Upper lobe of left lung (tissue), 6 donors: ENCODE results near the gene MACROD1. TPM values are rescaled to one million over a fixed set of nuclear protein-coding genes. Genes with fewer than 3 reads are reported as not detected.

Source experiments
- ATAC-seq, 2 donors: fragments of 200-7000 bp; cut with Tn5 transposase; one replicate each; pipeline ENCODE4 v1.9.1; 2022; ENCODE audit warnings: mild to moderate bottlenecking in 2 of 2, moderate library complexity in 2 of 2; ENCODE audit not compliant: low FRiP score in 2 of 2
- DNase-seq, 2 donors: peaks; one replicate each; pipeline ENCODE4 v3.0.0-alpha.2; 2019 to 2020
- H3K27ac ChIP-seq, 4 donors: fragments of 200-600 bp; sonication (generic); one replicate each; pipeline ENCODE4 v1.5.1; 2016 to 2019
- H3K27me3 ChIP-seq, 4 donors: fragments of 200-600 bp; sonication (generic); one replicate each; pipeline ENCODE4 v1.5.1; 2017 to 2019
- H3K36me3 ChIP-seq, 4 donors: fragments of 200-600 bp; sonication (generic); one replicate each; pipeline ENCODE4 v1.5.1; 2016 to 2019
- H3K4me1 ChIP-seq, 4 donors: fragments of 200-600 bp; sonication (generic); one replicate each; pipeline ENCODE4 v1.5.1; 2018 to 2019
- H3K4me3 ChIP-seq, 4 donors: fragments of 200-600 bp; sonication (generic); one replicate each; pipeline ENCODE4 v1.5.1; 2017 to 2019; ENCODE audit warnings: mild to moderate bottlenecking in 2 of 4, moderate library complexity in 1 of 4
- H3K9me3 ChIP-seq, 4 donors: fragments of 200-600 bp; sonication (generic); one replicate each; pipeline ENCODE4 v1.5.1; 2018 to 2019
- CTCF ChIP-seq, 6 experiments: fragments of 450-650 bp in 4 of 6; fragments of 200-600 bp in 2 of 6; sonication (generic) in 2 of 6; IDR thresholded peaks; one replicate each; pipeline ENCODE4 v1.5.1; 2016 to 2019; ENCODE audit warnings: antibody characterized with exemption in 6 of 6
- EP300 ChIP-seq, 4 donors: sonication (generic); formaldehyde crosslinking; IDR thresholded peaks; one replicate each; pipeline ENCODE4 v1.5.1; 2017; ENCODE audit warnings: antibody characterized with exemption in 4 of 4, control low read depth in 2 of 4
- POLR2A ChIP-seq, 4 donors: fragments of 450-650 bp; IDR thresholded peaks; one replicate each; pipeline ENCODE4 v1.5.1; 2016 to 2017; ENCODE audit warnings: antibody characterized with exemption in 4 of 4, mild to moderate bottlenecking in 2 of 4
- POLR2AphosphoS5 ChIP-seq, 2 donors: sonication (generic); formaldehyde crosslinking; IDR thresholded peaks; one replicate each; pipeline ENCODE4 v1.5.1; 2017; ENCODE audit warnings: antibody characterized with exemption in 2 of 2
- WGBS, 2 donors: methylation state at CpG; one replicate each; pipeline ENCODE4 v1.1.5; 2017 to 2018; 5-methylcytosine and 5-hydroxymethylcytosine counted together
- total RNA-seq, 6 donors: library from RNA; depleted of rRNA in 4 of 6; stranded (reverse); fragments of >200 nt in 4 of 6; gene quantifications; one replicate each; pipeline versions ENCODE4 v1.1.0 to v1.2.1, GENCODE V29; 2016 to 2021
- donor health status: DM: no; HTN: no; CAD: no; lungs with moderate emphysema.
- donor health status: DM: no; HTN: yes; CAD: no; lungs with severe emphysema.

Gene MACROD1
- total RNA-seq, 6 donors from 2014 or later: 16.7 to 59.7 (median 33.5) TPM

GRCh38 chr11:64141081-64141783 lies 24.7 kb downstream of the MACROD1 start:
- Histone ChIP-seq H3K36me3 (no peaks in the 10 kb centered on the region), H3K9me3 (no peaks in the 10 kb centered on the region), H3K4me3 (no peak overlapping the region), H3K27me3 (no peaks in the 10 kb centered on the region), H3K4me1 (no peaks in the 10 kb centered on the region), H3K27ac (no peak overlapping the region)
- 83 to 93% methylated on average over 11 to 21 of the region's 21 CpGs for WGBS, 2 donors
- ATAC-seq: no peak
- peak in 1 of 2 donors; percentile 74 for DNase-seq
- TF ChIP-seq POLR2AphosphoS5 (IDR thresholded peaks at IDR 0.05) (no peak), EP300 (IDR thresholded peaks at IDR 0.05) (no peak), POLR2A (IDR thresholded peaks at IDR 0.05) (no peak), CTCF (IDR thresholded peaks at IDR 0.05) (no peak)

- no peak for TF ChIP-seq CTCF (IDR thresholded peaks at IDR 0.05)
- no peak for TF ChIP-seq POLR2AphosphoS5 (IDR thresholded peaks at IDR 0.05)
- TF ChIP-seq POLR2A (IDR thresholded peaks at IDR 0.05): no peak
- no peak for TF ChIP-seq EP300 (IDR thresholded peaks at IDR 0.05)
- Histone ChIP-seq H3K9me3 (no peaks in the 10 kb centered on the region), H3K36me3 (no peaks in the 10 kb centered on the region), H3K27me3 (no peaks in the 10 kb centered on the region), H3K4me1 (no peaks in the 10 kb centered on the region), H3K4me3 (no peak overlapping the region), H3K27ac (no peak overlapping the region)
- WGBS, 2 donors: 93 to 94% methylated on average over 8 of the region's 8 CpGs
- peak in 1 of 2 donors; percentile 62 for DNase-seq
- no peak for ATAC-seq
Observed at GRCh38 chr11:64140082-64140481, 25.8 kb downstream of the MACROD1 start.

- DNase-seq (peak in 1 of 2 donors; percentile 41), ATAC-seq (no peak)
- WGBS, 2 donors: 89 to 92% methylated on average over 13 to 15 of the region's 15 CpGs
- Histone ChIP-seq H3K36me3 (no peaks in the 10 kb centered on the region), H3K4me3 (no peak overlapping the region), H3K27me3 (no peaks in the 10 kb centered on the region), H3K9me3 (no peaks in the 10 kb centered on the region), H3K27ac (no peak overlapping the region), H3K4me1 (no peaks in the 10 kb centered on the region)
- TF ChIP-seq POLR2A (IDR thresholded peaks at IDR 0.05): no peak
- TF ChIP-seq CTCF (IDR thresholded peaks at IDR 0.05): no peak
- TF ChIP-seq EP300 (IDR thresholded peaks at IDR 0.05): no peak
- TF ChIP-seq POLR2AphosphoS5 (IDR thresholded peaks at IDR 0.05): no peak
Observed at GRCh38 chr11:64139049-64139448, 26.9 kb downstream of the MACROD1 start.

- H3K27me3 ChIP-seq: no peaks in the 10 kb centered on the region
- 90 to 94% methylated on average over 16 of the region's 16 CpGs for WGBS, 2 donors
- H3K4me3 ChIP-seq: no peak overlapping the region
- no peaks in the 10 kb centered on the region for H3K36me3 ChIP-seq
- TF ChIP-seq POLR2A (IDR thresholded peaks at IDR 0.05) (no peak), EP300 (IDR thresholded peaks at IDR 0.05) (no peak), CTCF (IDR thresholded peaks at IDR 0.05) (no peak), POLR2AphosphoS5 (IDR thresholded peaks at IDR 0.05) (no peak)
- no peaks in the 10 kb centered on the region for H3K9me3 ChIP-seq
- no peak overlapping the region for H3K27ac ChIP-seq
- DNase-seq (no peak), ATAC-seq (no peak)
- H3K4me1 ChIP-seq: no peaks in the 10 kb centered on the region
Observed at GRCh38 chr11:64138398-64138797, 27.5 kb downstream of the MACROD1 start.
